ENCODE results near the gene KDM5B. TPM values are rescaled to one million over a fixed set of nuclear protein-coding genes. Genes with fewer than 3 reads are reported as not detected.

Gene KDM5B
- total RNA-seq (77.7 TPM), polyA plus RNA-seq (10 to 100 TPM; 13.7 to 16.9 (median 14.5) TPM)

GRCh38 chr1:202807926-202808757, at the start of gene KDM5B:
KDM5B (minus strand) TSS chr1:202808421; CDS start chr1:202808305, 116 bp downstream.
- no peaks in the 10 kb centered on the region for H3K9me3 Mint-ChIP-seq

GRCh38 chr1:202857136-202857610, 49.0 kb upstream of the KDM5B start:
- Histone ChIP-seq H3K9me3 (ENCODE audit: control insufficient read depth in 2 of 2, low read length in 2 of 2) (no peaks in the 10 kb centered on the region), H3K36me3 (ENCODE audit: control insufficient read depth, insufficient read depth, low read length) (no peaks in the 10 kb centered on the region), H3K4me1 (ENCODE audit: control insufficient read depth, insufficient read depth, low read length, poor library complexity, severe bottlenecking) (peaks cover 15% of the 10 kb centered on the region), H3K27me3 (ENCODE audit: control insufficient read depth, insufficient read depth, low read length) (peaks cover 6% of the 10 kb centered on the region), H3K4me3 (ENCODE audit: low read depth, low read length) (no peak overlapping the region), H3K27ac (ENCODE audit: insufficient read depth, low read length, poor library complexity, severe bottlenecking) (no peak overlapping the region)
- Mint-ChIP-seq H3K4me3 (no peak overlapping the region), H3K27ac (no peak overlapping the region), H3K27me3 (peaks cover 36% of the 10 kb centered on the region), H3K9me3 (peaks cover 0 to 1% (median 0%) of the 10 kb centered on the region in 7 donors), H3K36me3 (no peaks in the 10 kb centered on the region), H3K4me1 (peaks cover 0 to 19% (median 7%) of the 10 kb centered on the region in 4 donors)
- no peak for ATAC-seq (ENCODE audit: low read depth in 2 of 2)
- DNase-seq: no peak

More at GRCh38 chr1:202807926-202808757, at the start of gene KDM5B:
- Histone ChIP-seq H3K9me3 (ENCODE audit: control insufficient read depth in 2 of 2, low read length in 2 of 2) (no peaks in the 10 kb centered on the region), H3K36me3 (ENCODE audit: control insufficient read depth, insufficient read depth, low read length) (no peaks in the 10 kb centered on the region), H3K4me3 (ENCODE audit: low read depth, low read length) (peak within 1 kb of the TSS; percentile 81), H3K4me1 (ENCODE audit: control insufficient read depth, insufficient read depth, low read length, poor library complexity, severe bottlenecking) (peaks cover 33% of the 10 kb centered on the region), H3K27me3 (ENCODE audit: control insufficient read depth, insufficient read depth, low read length) (no peaks in the 10 kb centered on the region), H3K27ac (ENCODE audit: insufficient read depth, low read length, poor library complexity, severe bottlenecking) (peak within 1 kb of the TSS; percentile 65)
- ATAC-seq (ENCODE audit: low read depth in 2 of 2): peak; percentile 62 to 63
- DNase-seq: peak; percentile 51 to 75 (median 52)
- peak within 1 kb of the TSS; percentile 63 to 76 (median 69) for H3K27ac Mint-ChIP-seq
- H3K4me1 Mint-ChIP-seq: peaks cover 22 to 61% (median 46%) of the 10 kb centered on the region in 4 donors
- H3K4me3 Mint-ChIP-seq: peak within 1 kb of the TSS; percentile 83 to 99 (median 90)
- H3K27me3 Mint-ChIP-seq: peaks cover 16% of the 10 kb centered on the region
- no peaks in the 10 kb centered on the region for H3K36me3 Mint-ChIP-seq

GRCh38 chr1:202856014-202856413, 47.8 kb upstream of the KDM5B start:
- H3K36me3 Mint-ChIP-seq: no peaks in the 10 kb centered on the region

GRCh38 chr1:202854787-202855186, 46.6 kb upstream of the KDM5B start:
- Mint-ChIP-seq H3K4me1 (peaks cover 0 to 2% (median 0%) of the 10 kb centered on the region in 4 donors), H3K27me3 (peaks cover 12% of the 10 kb centered on the region), H3K36me3 (no peaks in the 10 kb centered on the region), H3K9me3 (peaks cover 0 to 1% (median 0%) of the 10 kb centered on the region in 7 donors), H3K4me3 (no peak overlapping the region), H3K27ac (no peak overlapping the region)
- Histone ChIP-seq H3K9me3 (ENCODE audit: control insufficient read depth in 2 of 2, low read length in 2 of 2) (no peaks in the 10 kb centered on the region), H3K36me3 (ENCODE audit: control insufficient read depth, insufficient read depth, low read length) (no peaks in the 10 kb centered on the region), H3K4me1 (ENCODE audit: control insufficient read depth, insufficient read depth, low read length, poor library complexity, severe bottlenecking) (no peaks in the 10 kb centered on the region), H3K27me3 (ENCODE audit: control insufficient read depth, insufficient read depth, low read length) (no peaks in the 10 kb centered on the region), H3K27ac (ENCODE audit: insufficient read depth, low read length, poor library complexity, severe bottlenecking) (no peak overlapping the region), H3K4me3 (ENCODE audit: low read depth, low read length) (no peak overlapping the region)
- DNase-seq (no peak), ATAC-seq (ENCODE audit: low read depth in 2 of 2) (no peak)

More at GRCh38 chr1:202856014-202856413, 47.8 kb upstream of the KDM5B start:
- peaks cover 0 to 8% (median 0%) of the 10 kb centered on the region in 4 donors for H3K4me1 Mint-ChIP-seq
- Histone ChIP-seq H3K27ac (ENCODE audit: insufficient read depth, low read length, poor library complexity, severe bottlenecking) (no peak overlapping the region), H3K36me3 (ENCODE audit: control insufficient read depth, insufficient read depth, low read length) (no peaks in the 10 kb centered on the region), H3K9me3 (ENCODE audit: control insufficient read depth in 2 of 2, low read length in 2 of 2) (no peaks in the 10 kb centered on the region), H3K27me3 (ENCODE audit: control insufficient read depth, insufficient read depth, low read length) (no peaks in the 10 kb centered on the region), H3K4me1 (ENCODE audit: control insufficient read depth, insufficient read depth, low read length, poor library complexity, severe bottlenecking) (peaks cover 4% of the 10 kb centered on the region), H3K4me3 (ENCODE audit: low read depth, low read length) (no peak overlapping the region)
- no peak for ATAC-seq (ENCODE audit: low read depth in 2 of 2)
- peaks cover 24% of the 10 kb centered on the region for H3K27me3 Mint-ChIP-seq
- no peak overlapping the region for H3K4me3 Mint-ChIP-seq
- H3K27ac Mint-ChIP-seq: no peak overlapping the region
- H3K9me3 Mint-ChIP-seq: peaks cover 0 to 1% (median 0%) of the 10 kb centered on the region in 7 donors
- no peak for DNase-seq

- Mint-ChIP-seq H3K4me3 (no peak overlapping the region), H3K4me1 (peaks cover 0 to 7% (median 0%) of the 10 kb centered on the region in 4 donors), H3K27me3 (no peaks in the 10 kb centered on the region), H3K27ac (peak overlapping the region in 1 of 3 donors; percentile 9), H3K9me3 (peaks cover 0 to 2% (median 0%) of the 10 kb centered on the region in 7 donors), H3K36me3 (no peaks in the 10 kb centered on the region)
- Histone ChIP-seq H3K4me1 (ENCODE audit: control insufficient read depth, insufficient read depth, low read length, poor library complexity, severe bottlenecking) (no peaks in the 10 kb centered on the region), H3K9me3 (ENCODE audit: control insufficient read depth in 2 of 2, low read length in 2 of 2) (no peaks in the 10 kb centered on the region), H3K4me3 (ENCODE audit: low read depth, low read length) (no peak overlapping the region), H3K36me3 (ENCODE audit: control insufficient read depth, insufficient read depth, low read length) (no peaks in the 10 kb centered on the region), H3K27me3 (ENCODE audit: control insufficient read depth, insufficient read depth, low read length) (no peaks in the 10 kb centered on the region), H3K27ac (ENCODE audit: insufficient read depth, low read length, poor library complexity, severe bottlenecking) (no peak overlapping the region)
- ATAC-seq (ENCODE audit: low read depth in 2 of 2) (peak; percentile 59 to 61), DNase-seq (peak in 1 of 3 donors; percentile 71)
These were observed 44.1 kb upstream of the KDM5B start for GRCh38 chr1:202852163-202852904.

- Histone ChIP-seq H3K27me3 (ENCODE audit: control insufficient read depth, insufficient read depth, low read length) (no peaks in the 10 kb centered on the region), H3K4me1 (ENCODE audit: control insufficient read depth, insufficient read depth, low read length, poor library complexity, severe bottlenecking) (no peaks in the 10 kb centered on the region), H3K36me3 (ENCODE audit: control insufficient read depth, insufficient read depth, low read length) (no peaks in the 10 kb centered on the region), H3K27ac (ENCODE audit: insufficient read depth, low read length, poor library complexity, severe bottlenecking) (no peak overlapping the region), H3K9me3 (ENCODE audit: control insufficient read depth in 2 of 2, low read length in 2 of 2) (no peaks in the 10 kb centered on the region), H3K4me3 (ENCODE audit: low read depth, low read length) (no peak overlapping the region)
- no peak for DNase-seq
- Mint-ChIP-seq H3K4me1 (peaks cover 0 to 7% (median 0%) of the 10 kb centered on the region in 4 donors), H3K9me3 (peaks cover 0 to 2% (median 0%) of the 10 kb centered on the region in 7 donors), H3K27me3 (peaks cover 2% of the 10 kb centered on the region), H3K36me3 (no peaks in the 10 kb centered on the region), H3K27ac (no peak overlapping the region), H3K4me3 (no peak overlapping the region)
- no peak for ATAC-seq (ENCODE audit: low read depth in 2 of 2)
These were observed 42.6 kb upstream of the KDM5B start for GRCh38 chr1:202850593-202851362.

- H3K36me3 Mint-ChIP-seq: no peaks in the 10 kb centered on the region
- peak in 1 of 3 donors; percentile 29 for DNase-seq
- Histone ChIP-seq H3K27ac (ENCODE audit: insufficient read depth, low read length, poor library complexity, severe bottlenecking) (no peak overlapping the region), H3K27me3 (ENCODE audit: control insufficient read depth, insufficient read depth, low read length) (no peaks in the 10 kb centered on the region), H3K4me1 (ENCODE audit: control insufficient read depth, insufficient read depth, low read length, poor library complexity, severe bottlenecking) (no peaks in the 10 kb centered on the region), H3K36me3 (ENCODE audit: control insufficient read depth, insufficient read depth, low read length) (no peaks in the 10 kb centered on the region), H3K9me3 (ENCODE audit: control insufficient read depth in 2 of 2, low read length in 2 of 2) (no peaks in the 10 kb centered on the region), H3K4me3 (ENCODE audit: low read depth, low read length) (no peak overlapping the region)
- peak overlapping the region in 1 of 3 donors; percentile 82 for H3K27ac Mint-ChIP-seq
- peaks cover 4% of the 10 kb centered on the region for H3K27me3 Mint-ChIP-seq
- H3K4me1 Mint-ChIP-seq: peaks cover 0 to 7% (median 0%) of the 10 kb centered on the region in 4 donors
- H3K4me3 Mint-ChIP-seq: no peak overlapping the region
- no peak for ATAC-seq (ENCODE audit: low read depth in 2 of 2)
- H3K9me3 Mint-ChIP-seq: peaks cover 0 to 2% (median 0%) of the 10 kb centered on the region in 7 donors
These were observed 39.9 kb upstream of the KDM5B start for GRCh38 chr1:202848191-202848542.
